GM12878 (cell line): ENCODE results near the gene ARL6IP1. TPM values are rescaled to one million over a fixed set of nuclear protein-coding genes. Genes with fewer than 3 reads are reported as not detected.

Source experiments
- BACH1 ChIP-seq: fragments of 450-650 bp; IDR thresholded peaks from 2 replicates; pipeline ENCODE4 v1.6.1; 2017; ENCODE audit warnings: mild to moderate bottlenecking, borderline replicate concordance
- ETV6 ChIP-seq, 2 experiments: fragments of 450-650 bp in 1 of 2; IDR thresholded peaks in 1 of 2; conservative IDR thresholded peaks in 1 of 2; 2 replicates each; pipeline ENCODE4 v1.6.1; 2014; ENCODE audit warnings: antibody characterized with exemption in 1 of 2, borderline replicate concordance in 1 of 2, low read depth in 1 of 2, mild to moderate bottlenecking in 1 of 2, moderate library complexity in 1 of 2
- FOS ChIP-seq: IDR thresholded peaks from 3 replicates; pipeline ENCODE4 v1.6.1; 2011; ENCODE audit warnings: borderline replicate concordance; ENCODE audit not compliant: insufficient read length; ENCODE audit errors: extremely low read depth
- HDGF ChIP-seq: fragments of 450-650 bp; IDR thresholded peaks from 2 replicates; pipeline ENCODE4 v1.6.1; 2016; ENCODE audit warnings: antibody characterized with exemption
- KAT2A ChIP-seq: conservative IDR thresholded peaks from 2 replicates; pipeline ENCODE4 v1.6.1; 2011; ENCODE audit warnings: low read depth, low read length; ENCODE audit not compliant: control insufficient read depth
- NBN ChIP-seq: fragments of 450-650 bp; IDR thresholded peaks from 2 replicates; pipeline ENCODE4 v1.6.1; 2016
- NFIC ChIP-seq: IDR thresholded peaks from 2 replicates; pipeline ENCODE4 v1.6.1; 2012; ENCODE audit warnings: low read depth, mild to moderate bottlenecking, inconsistent platforms, low read length, moderate library complexity
- NFYA ChIP-seq: IDR thresholded peaks from 2 replicates; pipeline ENCODE4 v1.6.1; 2011; ENCODE audit warnings: low read depth, mild to moderate bottlenecking, low read length, improper control_type of control experiment, borderline replicate concordance
- NR2F1 ChIP-seq: fragments of 450-650 bp; conservative IDR thresholded peaks from 2 replicates; pipeline ENCODE4 v1.6.1; 2017; ENCODE audit warnings: mild to moderate bottlenecking
- POLR2A ChIP-seq: IDR thresholded peaks from 2 replicates; pipeline ENCODE4 v1.6.1; 2011; ENCODE audit warnings: low read depth, mild to moderate bottlenecking, low read length
- POLR2AphosphoS5 ChIP-seq: IDR thresholded peaks from 2 replicates; pipeline ENCODE4 v1.6.1; 2011; ENCODE audit warnings: mild to moderate bottlenecking, low read length, inconsistent platforms
- RB1 ChIP-seq: fragments of 450-650 bp; formaldehyde crosslinking; IDR thresholded peaks from 2 replicates; pipeline ENCODE4 v1.6.1; 2017; ENCODE audit warnings: mild to moderate bottlenecking, borderline replicate concordance
- RBBP5 ChIP-seq: fragments of 200-600 bp; sonication (generic); conservative IDR thresholded peaks from 2 replicates; pipeline ENCODE4 v1.6.1; 2016
- RUNX3 ChIP-seq: IDR thresholded peaks from 2 replicates; pipeline ENCODE4 v1.6.1; 2012; ENCODE audit warnings: low read length, inconsistent platforms
- SMC3 ChIP-seq: IDR thresholded peaks from 2 replicates; pipeline ENCODE4 v1.6.1; 2011; ENCODE audit warnings: low read length, improper control_type of control experiment, borderline replicate concordance
- TCF3 ChIP-seq: IDR thresholded peaks from 2 replicates; pipeline ENCODE4 v1.6.1; 2012; ENCODE audit warnings: low read depth, mild to moderate bottlenecking, low read length, borderline replicate concordance; ENCODE audit not compliant: insufficient read depth
- ZNF207 ChIP-seq: fragments of 450-650 bp; IDR thresholded peaks from 2 replicates; pipeline ENCODE4 v1.6.1; 2014; ENCODE audit warnings: antibody characterized with exemption, mild to moderate bottlenecking, borderline replicate concordance
- ZNF217 ChIP-seq: fragments of 450-650 bp; IDR thresholded peaks from 2 replicates; pipeline ENCODE4 v1.6.1; 2017; ENCODE audit warnings: antibody characterized with exemption, mild to moderate bottlenecking
- ZNF274 ChIP-seq: IDR thresholded peaks from one replicate; pipeline ENCODE4 v1.8.0; 2011; ENCODE audit not compliant: insufficient read length, insufficient read depth
- ZSCAN29 ChIP-seq: fragments of 450-650 bp; IDR thresholded peaks from 2 replicates; pipeline ENCODE4 v1.6.1; 2017; ENCODE audit warnings: mild to moderate bottlenecking, moderate library complexity
- ZZZ3 ChIP-seq: IDR thresholded peaks from 2 replicates; pipeline ENCODE4 v1.6.1; 2011; ENCODE audit warnings: low read depth; ENCODE audit not compliant: control insufficient read depth, insufficient read length
- polyA plus RNA-seq, 11 experiments: library from polyadenylated mRNA; depleted of rRNA in 4 of 11; unstranded in 6 of 11; stranded (reverse) in 5 of 11; fragments of >200 nt; fragmentation: Nextera tagmentation in 4 of 11; fragmentation: Illumina TruSeq in 1 of 11; extraction: Ambion mirVana in 4 of 11; extraction: Trizol in 1 of 11; gene quantifications; 1 replicate in 1 of 11; 2 replicates in 10 of 11; pipeline versions ENCODE4 v1.2.1 to v1.2.3, GENCODE V29; 2011 to 2016; ENCODE audit warnings: inconsistent platforms in 2 of 11, missing spikeins in 2 of 11, low read depth in 1 of 11
- total RNA-seq, 4 experiments: library from RNA; depleted of rRNA in 3 of 4; stranded (reverse); fragments of >200 nt in 3 of 4; fragmentation: Illumina TruSeq in 1 of 4; extraction: Trizol in 1 of 4; gene quantifications; 2 replicates each; pipeline versions ENCODE4 v1.2.1 to v1.2.3, GENCODE V29; 2013 to 2021
- TF ChIP-seq, protein P1 (sequence below): IDR thresholded peaks from 2 replicates; pipeline ENCODE4 v1.6.1; 2011; ENCODE audit warnings: borderline replicate concordance, low read depth, mild to moderate bottlenecking, moderate library complexity, low read length; ENCODE audit not compliant: insufficient read depth, poor library complexity, severe bottlenecking
- TF ChIP-seq, protein P2 (sequence below): fragments of 150-350 bp; IDR thresholded peaks from 2 replicates; pipeline ENCODE4 v1.6.1; 2014; ENCODE audit warnings: mild to moderate bottlenecking, low read depth, low read length
- TF ChIP-seq, protein P3 (sequence below): fragments of 450-650 bp; IDR thresholded peaks from 2 replicates; pipeline ENCODE4 v1.6.1; 2017; ENCODE audit warnings: mild to moderate bottlenecking
- TF ChIP-seq, protein P4 (sequence below): fragments of 450-650 bp; conservative IDR thresholded peaks from 2 replicates; pipeline ENCODE4 v1.6.1; 2017; ENCODE audit warnings: mild to moderate bottlenecking, moderate library complexity

ARL6IP1 gene
- total and polyA plus RNA-seq, 10 of the 15 experiments (the other 5 are each of a cell fraction or from before 2014, with no cell fraction given), result 99.3 to 334 (median 197) TPM

DNA sequence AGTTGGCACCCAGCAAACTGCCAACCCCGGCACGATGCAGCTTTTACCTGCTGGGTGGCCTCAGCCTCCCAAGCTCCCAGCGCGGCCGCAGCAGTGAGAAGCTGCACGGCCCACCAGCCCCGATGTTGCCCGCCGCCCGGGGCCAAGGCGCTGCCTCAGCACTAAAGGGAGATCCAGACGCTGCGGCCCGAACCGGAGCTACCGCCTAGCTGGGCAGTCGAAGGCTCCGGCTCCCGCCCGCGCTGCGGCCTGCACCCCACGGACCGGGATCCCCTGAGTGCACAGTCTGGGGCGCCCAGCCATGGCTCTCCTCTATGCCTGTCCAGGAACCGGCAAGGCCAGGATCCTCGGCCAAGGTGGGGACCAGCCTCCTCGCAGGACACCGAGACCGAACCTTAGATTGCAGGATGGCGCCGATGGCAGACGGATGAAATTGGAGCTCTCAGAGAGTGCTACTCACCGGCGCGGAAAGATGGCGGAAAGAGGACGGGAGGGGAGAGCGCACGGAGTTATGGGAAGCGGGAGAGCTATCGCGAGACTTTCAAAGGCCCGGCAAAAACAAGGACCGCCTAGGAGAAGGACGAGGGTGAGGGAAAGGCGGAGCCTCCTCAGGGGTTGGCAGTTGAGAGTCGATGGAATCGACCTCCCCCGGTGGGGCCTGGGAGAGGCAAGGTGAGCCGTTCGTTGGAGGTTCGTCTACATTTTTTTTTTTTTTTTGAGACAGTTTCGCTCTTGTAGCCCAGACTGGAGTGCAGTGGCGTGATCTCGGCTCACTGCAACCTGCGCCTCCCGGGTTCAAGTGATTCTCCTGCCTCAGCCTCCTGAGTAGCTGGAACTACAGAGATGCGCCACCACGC lies 11.3 kb downstream of the ARL6IP1 start, which contains the start of gene RPS15A (continued):
- TF ChIP-seq, protein P1, sequence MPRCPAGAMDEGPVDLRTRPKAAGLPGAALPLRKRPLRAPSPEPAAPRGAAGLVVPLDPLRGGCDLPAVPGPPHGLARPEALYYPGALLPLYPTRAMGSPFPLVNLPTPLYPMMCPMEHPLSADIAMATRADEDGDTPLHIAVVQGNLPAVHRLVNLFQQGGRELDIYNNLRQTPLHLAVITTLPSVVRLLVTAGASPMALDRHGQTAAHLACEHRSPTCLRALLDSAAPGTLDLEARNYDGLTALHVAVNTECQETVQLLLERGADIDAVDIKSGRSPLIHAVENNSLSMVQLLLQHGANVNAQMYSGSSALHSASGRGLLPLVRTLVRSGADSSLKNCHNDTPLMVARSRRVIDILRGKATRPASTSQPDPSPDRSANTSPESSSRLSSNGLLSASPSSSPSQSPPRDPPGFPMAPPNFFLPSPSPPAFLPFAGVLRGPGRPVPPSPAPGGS, result no peak
- TF ChIP-seq RUNX3, result peak; percentile 34
- TF ChIP-seq ETV6 (conservative IDR thresholded peaks at IDR 0.05 in 1 of 2, IDR thresholded peaks at IDR 0.05 in 1 of 2; ENCODE audit: borderline replicate concordance in 1 of 2, low read depth in 1 of 2), result no peak
- peak; percentile 47; the same call in 1 of the 2 replicates for TF ChIP-seq TCF3
- TF ChIP-seq ZSCAN29, result no peak
- TF ChIP-seq NR2F1, result 0 out of 2 replicates have a peak, but pooled peaks have one; percentile 19
- no peak for TF ChIP-seq NFYA
- TF ChIP-seq POLR2A, result peak; percentile 99
- peak; percentile 97; the same call in 1 of the 2 replicates for TF ChIP-seq RBBP5
- TF ChIP-seq, protein P2, sequence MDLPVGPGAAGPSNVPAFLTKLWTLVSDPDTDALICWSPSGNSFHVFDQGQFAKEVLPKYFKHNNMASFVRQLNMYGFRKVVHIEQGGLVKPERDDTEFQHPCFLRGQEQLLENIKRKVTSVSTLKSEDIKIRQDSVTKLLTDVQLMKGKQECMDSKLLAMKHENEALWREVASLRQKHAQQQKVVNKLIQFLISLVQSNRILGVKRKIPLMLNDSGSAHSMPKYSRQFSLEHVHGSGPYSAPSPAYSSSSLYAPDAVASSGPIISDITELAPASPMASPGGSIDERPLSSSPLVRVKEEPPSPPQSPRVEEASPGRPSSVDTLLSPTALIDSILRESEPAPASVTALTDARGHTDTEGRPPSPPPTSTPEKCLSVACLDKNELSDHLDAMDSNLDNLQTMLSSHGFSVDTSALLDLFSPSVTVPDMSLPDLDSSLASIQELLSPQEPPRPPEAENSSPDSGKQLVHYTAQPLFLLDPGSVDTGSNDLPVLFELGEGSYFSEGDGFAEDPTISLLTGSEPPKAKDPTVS, result no peak
- no peak for TF ChIP-seq NFIC
- TF ChIP-seq, protein P3, sequence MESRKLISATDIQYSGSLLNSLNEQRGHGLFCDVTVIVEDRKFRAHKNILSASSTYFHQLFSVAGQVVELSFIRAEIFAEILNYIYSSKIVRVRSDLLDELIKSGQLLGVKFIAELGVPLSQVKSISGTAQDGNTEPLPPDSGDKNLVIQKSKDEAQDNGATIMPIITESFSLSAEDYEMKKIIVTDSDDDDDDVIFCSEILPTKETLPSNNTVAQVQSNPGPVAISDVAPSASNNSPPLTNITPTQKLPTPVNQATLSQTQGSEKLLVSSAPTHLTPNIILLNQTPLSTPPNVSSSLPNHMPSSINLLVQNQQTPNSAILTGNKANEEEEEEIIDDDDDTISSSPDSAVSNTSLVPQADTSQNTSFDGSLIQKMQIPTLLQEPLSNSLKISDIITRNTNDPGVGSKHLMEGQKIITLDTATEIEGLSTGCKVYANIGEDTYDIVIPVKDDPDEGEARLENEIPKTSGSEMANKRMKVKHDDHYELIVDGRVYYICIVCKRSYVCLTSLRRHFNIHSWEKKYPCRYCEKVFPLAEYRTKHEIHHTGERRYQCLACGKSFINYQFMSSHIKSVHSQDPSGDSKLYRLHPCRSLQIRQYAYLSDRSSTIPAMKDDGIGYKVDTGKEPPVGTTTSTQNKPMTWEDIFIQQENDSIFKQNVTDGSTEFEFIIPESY, result no peak
- TF ChIP-seq BACH1, result peak; percentile 82
- no peak for TF ChIP-seq FOS
- TF ChIP-seq ZNF274, result no peak
- TF ChIP-seq, protein P4, sequence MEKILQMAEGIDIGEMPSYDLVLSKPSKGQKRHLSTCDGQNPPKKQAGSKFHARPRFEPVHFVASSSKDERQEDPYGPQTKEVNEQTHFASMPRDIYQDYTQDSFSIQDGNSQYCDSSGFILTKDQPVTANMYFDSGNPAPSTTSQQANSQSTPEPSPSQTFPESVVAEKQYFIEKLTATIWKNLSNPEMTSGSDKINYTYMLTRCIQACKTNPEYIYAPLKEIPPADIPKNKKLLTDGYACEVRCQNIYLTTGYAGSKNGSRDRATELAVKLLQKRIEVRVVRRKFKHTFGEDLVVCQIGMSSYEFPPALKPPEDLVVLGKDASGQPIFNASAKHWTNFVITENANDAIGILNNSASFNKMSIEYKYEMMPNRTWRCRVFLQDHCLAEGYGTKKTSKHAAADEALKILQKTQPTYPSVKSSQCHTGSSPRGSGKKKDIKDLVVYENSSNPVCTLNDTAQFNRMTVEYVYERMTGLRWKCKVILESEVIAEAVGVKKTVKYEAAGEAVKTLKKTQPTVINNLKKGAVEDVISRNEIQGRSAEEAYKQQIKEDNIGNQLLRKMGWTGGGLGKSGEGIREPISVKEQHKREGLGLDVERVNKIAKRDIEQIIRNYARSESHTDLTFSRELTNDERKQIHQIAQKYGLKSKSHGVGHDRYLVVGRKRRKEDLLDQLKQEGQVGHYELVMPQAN, result peak; percentile 91
- peak; percentile 96 for TF ChIP-seq HDGF
- no peak for TF ChIP-seq KAT2A
- peak; percentile 82 for TF ChIP-seq ZNF207
- peak; percentile 88 for TF ChIP-seq NBN
- no peak for TF ChIP-seq SMC3
- no peak for TF ChIP-seq ZNF217
- no peak for TF ChIP-seq ZZZ3
- TF ChIP-seq RB1, result peak; percentile 93
- peak; percentile 99 for TF ChIP-seq POLR2AphosphoS5
